ENCODE measurements around the gene FAM149B1.

FAM149B1 gene

DNA sequence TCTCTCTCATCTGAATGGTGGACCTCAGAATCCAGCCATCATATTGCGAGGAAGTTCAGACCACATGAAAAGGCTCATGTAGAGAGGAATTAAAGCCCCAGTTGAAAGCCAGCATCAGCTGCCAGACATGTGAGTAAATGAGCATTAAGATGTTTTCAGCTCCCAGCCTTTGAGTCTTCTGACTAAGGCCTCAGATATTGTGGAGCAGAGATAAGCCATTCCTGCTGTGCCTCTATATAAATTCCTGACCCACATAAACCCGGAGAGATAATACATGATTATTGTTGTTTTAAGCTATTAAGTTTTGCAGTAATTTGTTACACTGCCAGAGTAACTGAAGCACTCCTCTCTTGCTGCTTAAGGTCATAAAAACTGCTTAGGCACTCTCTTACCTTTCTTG lies 14.6 kb downstream of the FAM149B1 start:
- DNase-seq = no peak

DNA sequence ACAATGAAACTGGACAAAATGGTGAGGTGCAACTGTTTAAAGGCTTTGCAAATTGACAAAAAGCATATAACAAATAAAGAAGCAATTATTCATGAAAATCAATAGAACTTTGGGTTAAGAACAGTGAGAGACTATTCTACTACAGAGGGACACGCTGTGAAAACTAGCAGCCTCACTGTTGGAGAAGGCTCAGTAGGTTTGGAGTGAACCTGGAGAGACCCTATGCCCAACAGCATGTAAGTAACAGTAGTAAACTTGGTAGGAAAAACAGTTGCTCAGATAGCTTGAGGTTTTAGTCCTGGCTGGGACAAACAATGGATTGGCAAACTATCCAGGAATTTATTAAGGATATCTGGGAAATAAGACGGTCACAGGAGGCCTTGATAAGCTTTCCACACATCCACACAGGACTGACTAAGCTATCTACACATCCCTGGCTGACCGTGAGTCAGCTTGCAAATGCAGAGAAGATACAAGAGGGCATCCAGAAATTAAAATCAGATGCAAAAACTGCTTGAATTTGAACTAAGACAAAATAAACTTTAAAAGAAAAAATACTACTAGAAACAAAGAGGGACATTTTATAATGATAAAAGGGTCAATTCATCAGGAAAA lies 15.9 kb downstream of the FAM149B1 start:
- no peak for DNase-seq

DNA sequence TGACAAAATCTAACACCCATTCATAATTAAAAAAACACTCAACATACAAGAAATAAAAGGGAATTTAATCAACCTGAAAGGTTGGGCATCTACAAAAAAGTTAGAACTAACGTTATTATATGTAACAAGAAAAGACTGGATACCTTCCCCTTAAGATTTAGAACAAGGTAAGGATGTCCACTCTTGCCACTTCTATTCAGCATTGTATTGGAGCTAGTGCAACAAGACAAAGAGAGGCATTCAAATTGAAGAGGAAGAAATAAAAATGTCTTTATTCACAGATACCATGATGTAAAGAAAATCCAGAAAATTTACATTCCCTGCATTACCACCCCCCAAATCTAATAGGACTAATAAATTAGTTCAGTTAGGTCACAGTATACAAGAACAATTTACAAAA lies 18.3 kb downstream of the FAM149B1 start:
- no peak for DNase-seq

DNA sequence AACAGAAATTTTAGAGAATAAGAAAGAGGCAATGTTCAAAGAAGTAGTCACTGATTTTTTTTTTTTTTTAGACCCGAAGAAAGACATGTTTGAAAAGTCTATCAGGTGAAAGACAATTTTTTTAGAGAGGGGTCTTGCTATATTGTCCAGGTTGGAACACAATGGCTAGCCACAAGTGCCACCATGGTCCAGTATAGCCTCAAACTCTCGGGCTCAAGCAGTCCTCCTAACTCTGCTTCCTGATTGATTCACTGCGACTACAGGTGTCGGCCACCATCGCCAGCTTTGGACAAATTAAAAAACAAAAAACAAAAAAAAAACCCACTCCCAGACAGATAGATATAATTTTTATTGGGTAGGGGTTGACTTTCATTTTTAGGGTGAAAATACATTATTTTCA lies 22.3 kb downstream of the FAM149B1 start:
- no peak for DNase-seq

DNA sequence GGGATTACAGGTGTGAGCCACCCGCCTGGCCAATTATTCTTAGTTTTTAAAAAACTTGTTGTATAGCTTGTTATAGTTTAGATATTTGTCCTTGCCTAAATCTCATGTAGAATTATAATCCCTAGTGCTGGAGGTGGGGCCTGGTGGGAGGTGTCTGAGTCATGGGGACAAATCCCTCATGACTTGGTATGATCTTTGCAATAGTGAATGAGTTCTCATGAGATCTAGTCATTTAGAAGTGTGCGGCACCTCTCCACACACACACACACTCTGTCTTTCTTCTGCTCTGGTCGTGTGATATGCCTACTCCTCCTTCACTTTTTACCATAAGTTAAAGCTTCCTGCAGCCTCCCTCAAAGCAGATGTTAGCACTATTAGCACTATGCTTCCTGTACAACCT lies 37.2 kb downstream of the FAM149B1 start:
- DNase-seq = no peak

DNA sequence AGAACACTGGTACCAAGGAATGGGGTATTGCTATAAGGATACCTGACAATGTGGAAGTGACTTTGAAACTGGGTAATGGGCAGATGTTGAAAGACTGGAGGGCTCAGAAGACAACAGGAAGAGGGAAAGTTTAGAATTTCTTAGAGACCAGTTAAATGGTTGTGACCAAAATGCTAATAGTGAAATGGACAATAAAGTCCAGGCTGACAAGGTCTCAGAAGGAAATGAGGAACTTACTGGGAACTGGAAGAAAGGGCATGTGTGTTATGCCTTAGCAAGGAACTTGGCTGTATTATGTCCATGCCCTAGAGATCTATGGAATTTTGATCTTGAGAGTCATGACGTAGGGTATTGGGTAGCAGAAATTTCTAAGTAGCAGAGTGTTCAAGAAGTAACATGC lies 38.0 kb downstream of the FAM149B1 start:
- no peak for DNase-seq

DNA sequence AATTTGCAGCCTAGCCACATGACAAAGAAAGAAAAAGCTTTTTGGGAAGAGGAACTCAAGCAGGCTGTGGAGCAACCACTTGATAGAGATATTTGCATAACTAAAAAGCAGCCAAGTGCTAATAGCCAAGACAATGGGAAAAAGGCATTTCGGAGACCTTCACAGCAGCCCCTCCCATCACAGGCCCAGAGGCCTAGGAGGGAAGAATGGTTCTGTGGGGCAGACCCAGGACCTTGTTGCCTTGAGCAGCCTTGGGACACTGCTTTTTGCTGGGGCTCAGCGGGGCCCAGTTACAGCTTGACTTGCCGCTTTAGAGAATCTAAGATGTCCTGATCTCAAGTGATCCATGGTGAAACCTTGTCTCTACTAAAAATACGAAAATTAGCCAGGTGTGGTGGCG lies 38.5 kb downstream of the FAM149B1 start:
- no peak for DNase-seq

DNA sequence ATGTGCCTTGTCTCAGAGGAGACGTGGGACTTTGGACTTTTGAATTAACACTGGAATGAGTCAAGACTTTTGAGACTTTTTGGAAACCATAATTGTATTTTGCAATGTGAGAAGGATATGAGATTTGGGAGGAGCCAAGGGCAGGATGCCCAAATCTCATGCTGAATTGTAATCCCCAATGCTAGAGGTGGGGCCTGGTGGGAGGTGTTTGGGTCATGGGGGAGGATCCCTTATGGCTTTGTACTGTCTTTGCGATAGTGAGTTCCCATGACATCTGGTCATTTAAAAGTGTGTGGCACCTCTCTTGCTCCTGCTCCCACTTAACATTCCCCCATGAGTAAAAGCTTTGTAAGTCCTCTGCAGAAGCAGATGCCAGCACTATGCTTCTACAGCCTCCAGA lies 40.0 kb downstream of the FAM149B1 start:
- no peak for DNase-seq

DNA sequence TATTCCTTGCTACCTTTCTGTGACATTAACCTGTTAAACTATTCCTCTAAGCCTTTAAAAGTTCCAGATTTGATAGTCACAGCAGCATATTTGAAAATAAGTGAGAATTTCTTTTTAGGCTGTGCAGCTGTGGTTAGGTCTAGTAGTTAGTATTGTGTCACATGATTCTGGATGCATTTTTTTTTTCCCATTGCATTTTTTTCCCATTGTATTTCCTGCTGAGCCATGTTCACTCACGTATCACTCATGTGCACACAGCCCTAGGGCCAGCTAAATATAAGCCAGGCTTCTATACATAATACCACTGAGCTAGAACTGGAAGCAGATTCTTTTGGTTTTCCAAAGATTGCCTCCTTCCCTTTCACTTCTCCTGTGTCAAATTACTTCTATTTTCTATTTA lies 41.8 kb downstream of the FAM149B1 start:
- DNase-seq = no peak

DNA sequence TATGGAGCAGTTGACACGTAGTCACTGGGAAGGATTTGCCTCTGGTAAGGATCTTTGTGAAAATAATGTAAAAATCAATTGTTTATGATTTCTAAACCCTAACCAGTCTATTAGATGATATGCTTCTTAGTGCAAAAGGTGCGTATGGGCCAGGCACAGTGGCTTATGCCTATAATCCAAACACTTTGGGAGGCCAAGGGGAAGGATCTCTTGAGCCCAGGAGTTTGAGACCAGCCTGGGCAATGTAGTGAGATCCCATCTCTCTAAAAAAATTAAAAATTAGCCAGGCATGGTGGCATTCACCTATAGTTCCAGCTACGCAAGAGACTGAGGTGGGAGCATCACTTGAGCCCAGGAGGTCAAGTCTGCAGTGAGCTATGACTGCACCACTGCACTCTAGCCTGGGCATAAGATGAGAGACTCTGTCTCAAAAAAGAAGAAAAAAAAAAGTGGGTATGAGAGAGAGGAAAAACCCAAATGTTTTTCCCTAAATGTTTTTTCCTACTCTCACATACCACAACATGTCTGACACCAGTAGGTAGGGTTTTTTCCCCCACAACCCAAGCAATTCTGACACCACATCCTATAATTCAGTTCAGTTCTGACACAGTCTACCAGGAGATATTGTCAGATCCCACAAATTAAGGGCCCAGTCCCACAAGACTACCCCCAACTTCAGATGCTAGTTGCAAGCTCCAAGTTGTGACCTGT lies 42.6 kb downstream of the FAM149B1 start:
- DNase-seq = no peak

DNA sequence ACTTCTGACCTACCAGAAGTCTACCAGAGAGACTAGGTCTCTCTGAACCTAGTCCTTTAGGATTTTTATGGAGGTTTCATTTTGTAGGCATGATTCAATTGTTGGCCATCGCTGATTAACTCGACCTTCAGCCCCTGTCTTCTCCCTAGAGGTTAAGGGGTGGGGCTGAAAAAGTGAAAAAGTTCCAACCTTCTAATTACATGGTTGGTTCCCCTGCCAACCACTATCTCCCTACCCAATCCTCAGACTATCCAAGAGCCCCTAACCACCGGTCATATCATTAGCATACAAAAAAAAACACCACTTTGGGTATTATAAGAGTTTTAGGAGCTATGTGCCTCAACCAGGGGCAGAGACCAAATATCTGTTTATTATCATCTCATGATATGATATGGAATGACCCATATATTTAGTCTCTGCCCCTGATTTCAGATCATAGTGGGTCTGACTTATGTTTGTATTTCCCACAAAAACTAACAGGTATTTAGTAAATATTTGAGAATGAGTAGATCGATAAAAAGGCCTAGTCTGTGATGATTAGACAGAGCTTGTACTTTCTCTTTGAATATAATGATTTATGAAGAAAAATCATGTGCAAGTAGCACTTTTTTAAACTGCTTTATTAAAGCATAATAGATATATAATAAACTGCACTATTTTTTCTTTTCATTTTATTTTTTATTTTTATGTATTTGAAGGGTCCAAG lies 43.3 kb downstream of the FAM149B1 start:
- no peak for DNase-seq

DNA sequence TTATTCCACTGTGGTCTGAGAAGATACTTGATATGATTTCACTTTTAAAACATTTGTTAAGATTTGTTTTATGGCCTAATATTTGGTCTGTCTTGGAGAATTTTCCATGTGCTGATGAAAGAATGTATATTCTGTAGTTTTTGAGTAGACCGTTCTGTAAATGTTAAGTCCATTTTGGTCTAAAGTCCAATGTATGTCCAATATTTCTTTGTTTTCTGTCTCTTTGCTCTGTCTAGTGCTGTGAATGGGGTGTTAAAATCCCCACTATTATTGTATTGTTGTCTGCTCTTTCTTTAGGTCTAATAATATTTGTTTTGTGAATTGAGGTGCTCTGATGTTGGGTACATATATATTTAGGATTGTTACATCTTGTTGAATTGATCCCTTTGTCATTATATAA lies 47.8 kb downstream of the FAM149B1 start:
- DNase-seq = no peak

DNA sequence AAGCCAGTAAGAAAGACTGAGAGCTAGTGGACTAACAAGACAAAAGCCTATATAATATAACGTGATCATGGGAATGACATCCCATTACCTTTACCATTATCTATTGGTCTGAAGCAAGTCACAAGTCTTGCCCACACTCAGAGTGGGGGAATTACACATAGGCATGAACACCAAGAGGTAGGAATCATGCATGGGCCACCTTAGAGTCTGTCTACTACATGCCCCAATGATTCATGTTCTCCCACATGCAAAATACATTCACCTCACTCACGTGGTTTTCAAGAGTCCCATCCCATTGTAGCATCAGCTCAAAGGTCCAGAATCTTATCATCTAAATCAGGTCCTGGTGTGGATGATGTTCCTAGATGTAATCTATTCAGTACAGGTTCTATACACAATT lies 49.7 kb downstream of the FAM149B1 start:
- no peak for DNase-seq

DNA sequence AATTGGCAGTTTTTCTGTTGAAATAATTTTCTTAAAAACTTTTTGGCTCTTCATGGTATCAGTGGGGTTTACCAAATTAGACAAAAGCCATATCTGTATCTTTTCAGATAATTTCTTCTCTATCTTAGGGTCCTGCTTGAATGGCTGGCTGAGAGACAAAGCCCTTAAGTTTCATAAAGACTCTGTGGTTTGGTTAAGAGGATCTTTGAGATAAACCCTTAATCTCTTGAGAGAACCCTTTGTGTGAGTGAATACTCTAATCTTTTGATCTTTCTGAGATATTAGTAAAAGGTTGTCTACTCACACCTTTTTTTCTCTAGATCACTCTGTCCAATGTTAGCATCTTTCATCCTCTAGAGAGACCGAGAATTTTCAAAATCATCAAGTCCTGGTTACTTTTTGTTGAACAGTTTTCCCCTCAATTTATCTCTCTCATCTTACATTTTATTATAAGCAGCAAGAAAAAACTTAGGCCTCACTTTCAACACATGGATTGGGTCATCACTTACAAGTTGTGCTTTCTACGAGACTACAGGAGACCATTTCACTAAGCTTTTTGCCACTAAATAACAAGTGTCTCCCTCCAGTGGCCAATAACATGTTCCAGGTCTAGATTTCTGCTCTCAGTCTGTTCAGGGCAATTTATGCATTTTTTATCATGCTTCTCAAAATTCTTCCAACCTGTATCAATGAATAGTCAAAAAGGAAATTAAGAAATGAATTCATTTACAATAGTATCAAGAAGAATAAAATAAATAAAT lies 50.7 kb downstream of the FAM149B1 start:
- DNase-seq = no peak

DNA sequence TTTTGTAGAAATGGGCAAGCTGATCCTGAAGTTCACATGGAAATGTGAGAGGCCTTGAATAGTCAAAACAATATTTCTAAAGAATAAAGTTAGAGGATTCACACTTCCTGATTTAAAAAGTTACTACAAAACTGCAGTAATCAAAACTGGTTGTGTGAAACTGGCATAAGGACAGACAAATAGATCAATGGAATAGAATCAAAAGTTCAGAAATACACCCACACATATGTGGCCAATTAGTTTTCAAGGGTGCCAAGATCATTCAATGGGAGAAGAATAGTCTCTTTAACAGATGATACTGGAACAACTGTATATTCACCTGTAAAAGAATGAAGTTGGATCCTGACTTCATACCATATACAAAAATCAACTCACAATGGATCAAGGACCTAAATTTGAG lies 51.5 kb downstream of the FAM149B1 start:
- DNase-seq = no peak

DNA sequence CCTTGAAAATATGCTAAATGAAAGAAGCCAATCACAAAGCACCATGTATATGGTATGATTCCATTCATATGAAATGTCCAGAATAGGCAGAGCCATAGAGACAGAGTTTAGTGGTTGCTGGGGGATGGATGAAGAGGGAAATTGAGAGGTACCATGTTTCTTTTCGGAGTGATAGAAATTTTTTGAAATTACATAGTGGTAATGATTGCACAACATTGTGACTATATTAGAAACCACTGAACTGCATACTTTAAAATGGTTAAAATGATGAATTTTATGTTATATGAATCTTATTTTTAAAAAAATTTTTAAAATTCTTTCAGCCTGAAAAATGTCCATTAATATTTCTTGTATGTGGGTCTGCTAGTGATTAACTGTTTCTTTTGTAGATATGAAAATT lies 53.1 kb downstream of the FAM149B1 start:
- no peak for DNase-seq

DNA sequence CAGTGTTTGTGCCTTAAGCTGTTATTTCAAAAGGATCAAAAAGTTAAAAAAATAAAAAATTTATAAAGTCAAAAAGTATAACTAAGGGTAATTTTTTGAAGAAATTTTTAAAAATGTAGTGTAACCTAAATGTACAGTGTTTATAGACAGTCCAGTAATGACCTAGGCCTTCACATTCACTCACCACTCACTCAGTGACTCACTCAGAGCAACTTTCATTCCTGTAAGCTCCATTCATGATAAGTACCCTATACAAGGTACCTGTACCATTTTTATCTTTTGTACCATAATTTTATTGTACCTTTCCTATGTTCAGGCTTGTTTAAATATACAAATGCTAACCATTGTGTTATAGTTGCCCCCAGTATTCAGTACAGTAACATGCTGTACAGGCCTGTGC lies 57.6 kb downstream of the FAM149B1 start:
- DNase-seq = no peak

DNA sequence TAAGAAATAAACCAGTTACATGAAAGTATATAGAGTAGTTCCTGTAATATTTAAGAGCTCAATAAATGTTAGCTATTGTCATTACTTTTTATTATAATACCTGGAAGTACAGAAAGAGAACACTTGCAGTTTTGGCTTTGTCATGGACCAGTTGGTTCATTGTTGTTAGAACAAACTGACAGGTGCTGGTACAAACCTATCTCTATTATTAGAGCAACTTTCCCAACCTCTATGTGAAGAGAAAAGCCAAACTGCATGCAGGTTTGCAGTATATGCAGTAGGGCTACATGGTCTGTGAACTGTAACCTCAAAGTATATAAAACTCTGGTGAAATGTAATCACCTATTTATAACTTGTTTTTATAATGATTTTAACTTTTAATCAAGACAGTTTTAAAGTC lies 58.7 kb downstream of the FAM149B1 start:
- DNase-seq = no peak

DNA sequence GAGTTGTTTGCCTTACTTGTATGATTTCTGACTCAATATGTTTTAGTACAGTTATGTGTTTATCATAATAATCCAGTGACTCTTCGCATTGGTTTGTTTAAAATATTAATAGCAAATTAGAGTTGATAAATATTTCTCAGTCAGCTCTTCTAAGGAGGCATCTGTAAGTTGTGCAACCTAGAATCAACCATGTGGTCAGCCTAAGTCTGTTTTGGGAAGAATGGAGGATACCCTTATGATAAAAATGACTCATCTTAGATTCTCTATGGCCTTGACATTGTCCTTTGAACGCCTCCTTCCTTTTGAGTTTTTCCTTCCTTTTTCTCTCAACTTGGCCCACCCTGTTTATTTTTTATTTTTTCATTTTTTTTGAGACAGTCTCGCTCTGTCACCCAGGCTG lies 60.3 kb downstream of the FAM149B1 start:
- DNase-seq = no peak

DNA sequence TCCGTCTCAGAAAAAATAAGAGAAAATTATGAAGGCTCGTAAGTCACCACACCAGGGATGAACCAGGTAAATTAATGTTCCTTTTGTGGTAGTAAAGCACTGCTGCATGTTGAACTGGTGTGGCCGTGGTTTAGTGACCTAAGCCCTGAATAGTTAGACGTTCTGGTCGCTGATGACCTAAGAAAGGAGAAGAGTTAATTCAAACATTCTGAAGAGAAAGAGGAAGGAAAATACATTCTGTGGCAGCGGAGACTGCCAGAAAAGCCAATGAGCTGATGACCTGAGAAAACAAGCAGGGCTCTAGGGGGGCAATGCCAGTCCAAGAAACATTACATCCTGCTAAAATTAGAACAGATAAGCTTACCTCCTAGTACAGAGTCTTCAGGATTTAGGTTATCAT lies 61.6 kb downstream of the FAM149B1 start:
- no peak for DNase-seq

DNA sequence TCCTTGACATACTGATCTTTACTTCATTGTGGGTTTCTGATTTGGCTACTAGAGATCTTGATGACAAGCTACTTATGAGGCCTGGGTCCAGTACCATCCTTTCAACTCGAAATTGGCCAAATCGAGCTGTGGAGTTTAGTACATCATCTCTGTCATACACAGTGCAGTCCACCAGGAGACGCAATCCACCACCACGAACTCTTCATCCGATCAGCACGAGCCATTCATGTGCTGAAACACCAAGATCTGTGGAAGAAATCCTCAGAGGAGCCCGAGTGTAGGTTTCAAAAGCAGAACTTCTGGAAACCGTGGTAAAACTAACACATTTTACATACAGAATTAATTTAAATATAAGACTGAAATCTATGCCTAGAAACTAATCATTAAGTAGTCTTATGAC lies 65.0 kb downstream of the FAM149B1 start:
- DNase-seq = no peak

DNA sequence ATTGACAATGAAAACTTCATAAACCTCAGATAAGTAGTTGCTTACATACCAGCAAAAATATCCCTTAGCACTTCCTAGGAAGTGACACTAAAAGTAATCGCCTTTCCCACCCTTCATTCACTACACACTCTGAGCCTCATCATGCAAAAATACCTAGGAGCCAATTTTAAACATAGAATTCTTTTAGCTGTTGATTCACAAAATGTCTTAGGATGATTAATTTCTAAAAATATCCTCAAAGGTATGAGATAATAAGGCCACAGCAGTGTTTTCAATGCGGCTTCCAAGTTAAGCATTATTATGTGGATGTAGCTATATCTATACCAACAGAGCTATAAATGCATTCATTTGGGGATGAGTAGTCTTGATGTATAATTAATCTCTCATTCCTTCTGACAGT lies 66.0 kb downstream of the FAM149B1 start:
- DNase-seq = no peak

DNA sequence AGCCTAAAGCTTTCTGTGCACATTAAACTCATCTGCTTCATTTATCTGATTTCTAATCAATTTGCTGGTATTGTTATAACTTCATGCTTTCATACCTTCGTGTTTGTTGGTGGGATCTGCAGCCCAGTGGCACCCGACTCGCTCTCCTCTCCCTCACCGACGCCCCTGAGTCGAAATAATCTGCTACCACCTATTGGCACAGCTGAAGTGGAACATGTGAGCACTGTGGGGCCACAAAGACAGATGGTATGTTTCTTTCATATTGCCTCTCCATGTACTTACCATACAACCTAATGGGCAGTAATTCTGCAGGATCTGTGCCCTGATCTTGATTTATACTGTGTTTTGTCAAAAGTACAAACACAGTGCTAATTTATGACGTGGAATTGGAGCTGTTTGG lies 66.8 kb downstream of the FAM149B1 start:
- no peak for DNase-seq

Measured in stimulated activated CD4-positive, alpha-beta T cell treated with anti-CD3 and anti-CD28 coated beads, Interleukin-4, amount 100 ng/mL, for 24 hours (primary cell).